HCT116 (cell line): ENCODE results near the gene FBXO31. TPM values are rescaled to one million over a fixed set of nuclear protein-coding genes. Genes with fewer than 3 reads are reported as not detected.

ENCODE experiments used
- ATAC-seq: fragments of 200-7000 bp; cut with Tn5 transposase; 2 replicates; pipeline ENCODE4 v1.9.1; 2020; ENCODE audit warnings: mild to moderate bottlenecking, moderate library complexity
- BruUV-seq: library from RNA; stranded (reverse); fragments of 400-500 nt; replicated peaks from 2 replicates; lab custom pipeline; 2021; lab: Mats Ljungman, UMichigan
- CTCF ChIA-PET: fragments of 300-600 bp; sonication (Branson Sonifier 250); formaldehyde crosslinking; loops from one replicate; lab custom pipeline; 2021; ENCODE audit warnings: antibody characterized with exemption; lab: Charles Lee
- POLR2A ChIA-PET: fragments of 300-600, 350-600 bp; sonication (Branson Sonifier 250); formaldehyde crosslinking; loops from one replicate; lab custom pipeline; 2021; ENCODE audit warnings: antibody characterized with exemption; lab: Charles Lee
- RAD21 ChIA-PET, 2 experiments: fragments of 300-600 bp; sonication (Branson Sonifier 250); formaldehyde crosslinking; loops; one replicate each; lab custom pipeline; 2023; ENCODE audit warnings: low total read pairs in 2 of 2; ENCODE audit not compliant: uncharacterized antibody in 2 of 2, unreplicated experiment in 2 of 2, low non-redundant PET in 1 of 2; lab: Charles Lee
- DNase-seq: peaks from one replicate; pipeline ENCODE4 v3.0.0-alpha.2; 2010; ENCODE audit warnings: low read depth, low spot score
- H2AFZ ChIP-seq: fragments of 200-600 bp; shearing (Covaris generic), sonication (generic); 2 replicates; pipeline ENCODE4 v1.6.1; 2017; ENCODE audit warnings: low read depth, mixed run types, mixed read lengths, antibody characterized with exemption, low read length; ENCODE audit not compliant: poor library complexity, severe bottlenecking
- H3K27ac ChIP-seq: 2 replicates; pipeline ENCODE4 v1.5.1; 2012; ENCODE audit warnings: low read depth, low read length
- H3K27me3 ChIP-seq: fragments of 200-600 bp; sonication (generic); 2 replicates; pipeline ENCODE4 v1.6.1; 2016; ENCODE audit warnings: mixed run types, low read length, mixed read lengths; ENCODE audit not compliant: insufficient read depth
- H3K36me3 ChIP-seq, 2 experiments: fragments of 200-500 bp in 1 of 2; fragments of 200-600 bp in 1 of 2; sonication (Bioruptor generic) in 1 of 2; sonication (generic) in 1 of 2; 2 replicates each; pipeline versions ENCODE4 v1.5.1 to v1.6.1; 2014 to 2016; ENCODE audit warnings: low read length in 2 of 2, inconsistent platforms in 1 of 2, mixed read lengths in 1 of 2, mixed run types in 1 of 2; ENCODE audit not compliant: insufficient read depth in 2 of 2, control insufficient read depth in 1 of 2
- H3K4me1 ChIP-seq, 2 experiments: fragments of 200-600 bp in 1 of 2; sonication (generic) in 1 of 2; 2 replicates each; pipeline versions ENCODE4 v1.5.1 to v1.6.1; 2012 to 2017; ENCODE audit warnings: low read length in 2 of 2, inconsistent platforms in 1 of 2, mild to moderate bottlenecking in 1 of 2, mixed read lengths in 1 of 2, mixed run types in 1 of 2, moderate library complexity in 1 of 2; ENCODE audit not compliant: insufficient read depth in 2 of 2, control insufficient read depth in 1 of 2
- H3K4me2 ChIP-seq: fragments of 200-600 bp; sonication (generic); 2 replicates; pipeline ENCODE4 v1.6.1; 2017; ENCODE audit warnings: mixed run types, low read length, mixed read lengths
- H3K4me3 ChIP-seq, 2 experiments: fragments of 200-600 bp in 1 of 2; sonication (generic) in 1 of 2; replicated peaks in 1 of 2; 2 replicates each; pipeline ENCODE4 v1.5.1; 2011 to 2016; ENCODE audit warnings: low read length in 2 of 2, control low read depth in 1 of 2, low read depth in 1 of 2, mild to moderate bottlenecking in 1 of 2, mixed read lengths in 1 of 2, mixed run types in 1 of 2
- H3K79me2 ChIP-seq: fragments of 200-600 bp; sonication (generic); 2 replicates; pipeline ENCODE4 v1.6.1; 2017; ENCODE audit warnings: mild to moderate bottlenecking, mixed run types, low read length, moderate library complexity, mixed read lengths; ENCODE audit not compliant: insufficient read depth
- H3K9ac ChIP-seq: fragments of 200-600 bp; sonication (generic); 2 replicates; pipeline ENCODE4 v1.6.1; 2016; ENCODE audit warnings: low read length, mixed read lengths
- H3K9me2 ChIP-seq: fragments of 200-600 bp; sonication (generic), shearing (Covaris generic); 2 replicates; pipeline ENCODE4 v1.6.1; 2017; ENCODE audit warnings: mixed run types, mild to moderate bottlenecking, moderate library complexity; ENCODE audit not compliant: insufficient read depth
- H3K9me3 ChIP-seq, 2 experiments: fragments of 200-500 bp in 1 of 2; fragments of 200-600 bp in 1 of 2; sonication (Bioruptor generic) in 1 of 2; sonication (generic) in 1 of 2; 2 replicates each; pipeline ENCODE4 v1.6.1; 2014 to 2017; ENCODE audit warnings: low read length in 2 of 2, mixed read lengths in 2 of 2, inconsistent platforms in 1 of 2, low read depth in 1 of 2, mild to moderate bottlenecking in 1 of 2, mixed run types in 1 of 2, moderate library complexity in 1 of 2; ENCODE audit not compliant: control insufficient read depth in 1 of 2, insufficient read depth in 1 of 2
- H4K20me1 ChIP-seq: fragments of 200-600 bp; sonication (generic), shearing (Covaris generic); 2 replicates; pipeline ENCODE4 v1.6.1; 2017; ENCODE audit warnings: mixed run types, mild to moderate bottlenecking, moderate library complexity; ENCODE audit not compliant: insufficient read depth
- EGR1 ChIP-seq: IDR thresholded peaks from 2 replicates; pipeline ENCODE4 v1.6.1; 2012; ENCODE audit warnings: low read depth
- ELF1 ChIP-seq: IDR thresholded peaks from 2 replicates; pipeline ENCODE4 v1.6.1; 2012; ENCODE audit warnings: low read depth, borderline replicate concordance
- EZH2phosphoT487 ChIP-seq: fragments of 200-600 bp; IDR thresholded peaks from 2 replicates; pipeline ENCODE4 v1.6.1; 2018; ENCODE audit warnings: antibody characterized with exemption, borderline replicate concordance
- FOSL1 ChIP-seq: IDR thresholded peaks from 2 replicates; pipeline ENCODE4 v1.6.1; 2012; ENCODE audit warnings: low read depth
- JUND ChIP-seq: IDR thresholded peaks from 2 replicates; pipeline ENCODE4 v1.6.1; 2012
- POLR2A ChIP-seq: IDR thresholded peaks from 2 replicates; pipeline ENCODE4 v1.7.0; 2011; ENCODE audit warnings: borderline replicate concordance; ENCODE audit not compliant: insufficient read depth, insufficient read length; ENCODE audit errors: extremely low read depth
- POLR2AphosphoS5 ChIP-seq: IDR thresholded peaks from 2 replicates; pipeline ENCODE4 v1.6.1; 2011; ENCODE audit warnings: mild to moderate bottlenecking, low read depth, low read length, moderate library complexity
- RAD21 ChIP-seq: IDR thresholded peaks from 2 replicates; pipeline ENCODE4 v1.6.1; 2012; ENCODE audit warnings: low read depth, mild to moderate bottlenecking
- SIN3A ChIP-seq: IDR thresholded peaks from 2 replicates; pipeline ENCODE4 v1.6.1; 2012; ENCODE audit warnings: low read depth
- SP1 ChIP-seq: IDR thresholded peaks from 2 replicates; pipeline ENCODE4 v1.6.1; 2012; ENCODE audit warnings: low read depth
- TCF7L2 ChIP-seq: IDR thresholded peaks from 2 replicates; pipeline ENCODE4 v1.7.0; 2011; ENCODE audit warnings: borderline replicate concordance, inconsistent platforms; ENCODE audit not compliant: insufficient read depth, insufficient read length; ENCODE audit errors: extremely low read depth
- YY1 ChIP-seq: IDR thresholded peaks from 2 replicates; pipeline ENCODE4 v1.6.1; 2011; ENCODE audit warnings: low read length, low read depth, moderate library complexity, mild to moderate bottlenecking; ENCODE audit not compliant: insufficient replicate concordance; ENCODE audit errors: extremely low read depth
- ZFX ChIP-seq: fragments of 450-650 bp; IDR thresholded peaks from 2 replicates; pipeline ENCODE4 v1.6.1; 2017
- ZNF274 ChIP-seq: fragments of 200-500 bp; sonication (Bioruptor generic); IDR thresholded peaks from 2 replicates; pipeline ENCODE4 v1.6.1; 2014; ENCODE audit warnings: mild to moderate bottlenecking, low read depth, low read length, inconsistent platforms
- intact Hi-C: fragments of 100-400 bp; cut with micrococcal nuclease; formaldehyde crosslinking; loops from 2 replicates; pipeline ENCODE4 v1.10.0; 2022
- total RNA-seq: library from RNA; stranded (reverse); gene quantifications from one replicate; pipeline ENCODE4 v1.2.1, GENCODE V29; 2021; ENCODE audit not compliant: unreplicated experiment
- TF ChIP-seq, protein P1 (sequence below), 3 experiments: fragments of 200-600 bp in 1 of 3; sonication (generic) in 1 of 3; IDR thresholded peaks in 2 of 3; conservative IDR thresholded peaks in 1 of 3; 2 replicates each; pipeline ENCODE4 v1.5.1; 2012 to 2017; ENCODE audit warnings: low read depth in 2 of 3, low read length in 2 of 3, antibody characterized with exemption in 1 of 3, borderline replicate concordance in 1 of 3, control low read depth in 1 of 3, mild to moderate bottlenecking in 1 of 3, mixed read lengths in 1 of 3, mixed run types in 1 of 3, moderate library complexity in 1 of 3; ENCODE audit not compliant: insufficient read depth in 1 of 3
- TF ChIP-seq, protein P2 (sequence below): IDR thresholded peaks from 2 replicates; pipeline ENCODE4 v1.6.1; 2012
- TF ChIP-seq, protein P3 (sequence below): IDR thresholded peaks from 2 replicates; pipeline ENCODE4 v1.6.1; 2012; ENCODE audit warnings: low read depth
- TF ChIP-seq, protein P4 (sequence below): IDR thresholded peaks from 2 replicates; pipeline ENCODE4 v1.6.1; 2011; ENCODE audit warnings: mild to moderate bottlenecking, low read length, moderate library complexity; ENCODE audit not compliant: insufficient replicate concordance; ENCODE audit errors: extremely low read depth

The FBXO31 gene
- total RNA-seq, 1 experiment from 2014 or later = 52.1 TPM

DNA sequence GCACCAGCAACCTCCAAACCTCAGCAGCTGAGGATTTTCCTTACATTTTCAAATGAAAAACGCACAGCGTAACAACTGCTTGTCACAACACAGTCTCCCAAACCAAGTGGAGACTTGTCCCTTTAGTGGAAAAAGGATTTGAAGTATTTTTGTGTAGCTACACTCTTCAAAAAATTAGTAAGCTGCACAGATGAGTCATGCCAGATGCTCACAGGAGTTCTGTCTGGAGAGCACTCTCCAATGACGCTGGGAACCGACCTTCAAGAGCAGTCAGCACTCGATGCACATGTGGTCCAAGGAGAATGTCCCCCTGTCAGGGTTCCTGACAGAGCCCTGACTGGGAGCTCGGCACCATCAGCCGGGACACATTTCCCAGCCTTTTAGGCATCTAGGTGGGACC lies 48.4 kb upstream of the FBXO31 start:
- ChIA-PET RAD21 (no interaction called here), CTCF (interaction anchor here (1.2 kb wide), 2 partner anchors 11 to 38 kb away, joined by 3 to 4 read pairs; no protein-coding TSS in a partner anchor), POLR2A (no interaction called here)
- ATAC-seq (no peak), DNase-seq (no peak)
- TF ChIP-seq FOSL1 (no peak), POLR2A (no peak), EGR1 (no peak), POLR2AphosphoS5 (no peak), SP1 (no peak), ELF1 (no peak), YY1 (no peak), ZFX (no peak), TCF7L2 (no peak), EZH2phosphoT487 (no peak), JUND (no peak), ZNF274 (no peak), RAD21 (no peak), SIN3A (no peak)
- TF ChIP-seq, protein P1, sequence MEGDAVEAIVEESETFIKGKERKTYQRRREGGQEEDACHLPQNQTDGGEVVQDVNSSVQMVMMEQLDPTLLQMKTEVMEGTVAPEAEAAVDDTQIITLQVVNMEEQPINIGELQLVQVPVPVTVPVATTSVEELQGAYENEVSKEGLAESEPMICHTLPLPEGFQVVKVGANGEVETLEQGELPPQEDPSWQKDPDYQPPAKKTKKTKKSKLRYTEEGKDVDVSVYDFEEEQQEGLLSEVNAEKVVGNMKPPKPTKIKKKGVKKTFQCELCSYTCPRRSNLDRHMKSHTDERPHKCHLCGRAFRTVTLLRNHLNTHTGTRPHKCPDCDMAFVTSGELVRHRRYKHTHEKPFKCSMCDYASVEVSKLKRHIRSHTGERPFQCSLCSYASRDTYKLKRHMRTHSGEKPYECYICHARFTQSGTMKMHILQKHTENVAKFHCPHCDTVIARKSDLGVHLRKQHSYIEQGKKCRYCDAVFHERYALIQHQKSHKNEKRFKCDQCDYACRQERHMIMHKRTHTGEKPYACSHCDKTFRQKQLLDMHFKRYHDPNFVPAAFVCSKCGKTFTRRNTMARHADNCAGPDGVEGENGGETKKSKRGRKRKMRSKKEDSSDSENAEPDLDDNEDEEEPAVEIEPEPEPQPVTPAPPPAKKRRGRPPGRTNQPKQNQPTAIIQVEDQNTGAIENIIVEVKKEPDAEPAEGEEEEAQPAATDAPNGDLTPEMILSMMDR (IDR thresholded peaks at IDR 0.05 in 2 of 3, conservative IDR thresholded peaks at IDR 0.05 in 1 of 3; ENCODE audit: borderline replicate concordance in 1 of 3, insufficient read depth in 1 of 3, low read depth in 2 of 3, low read length in 2 of 3) = no peak
- TF ChIP-seq, protein P2, sequence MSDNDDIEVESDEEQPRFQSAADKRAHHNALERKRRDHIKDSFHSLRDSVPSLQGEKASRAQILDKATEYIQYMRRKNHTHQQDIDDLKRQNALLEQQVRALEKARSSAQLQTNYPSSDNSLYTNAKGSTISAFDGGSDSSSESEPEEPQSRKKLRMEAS = no peak
- TF ChIP-seq, protein P3, sequence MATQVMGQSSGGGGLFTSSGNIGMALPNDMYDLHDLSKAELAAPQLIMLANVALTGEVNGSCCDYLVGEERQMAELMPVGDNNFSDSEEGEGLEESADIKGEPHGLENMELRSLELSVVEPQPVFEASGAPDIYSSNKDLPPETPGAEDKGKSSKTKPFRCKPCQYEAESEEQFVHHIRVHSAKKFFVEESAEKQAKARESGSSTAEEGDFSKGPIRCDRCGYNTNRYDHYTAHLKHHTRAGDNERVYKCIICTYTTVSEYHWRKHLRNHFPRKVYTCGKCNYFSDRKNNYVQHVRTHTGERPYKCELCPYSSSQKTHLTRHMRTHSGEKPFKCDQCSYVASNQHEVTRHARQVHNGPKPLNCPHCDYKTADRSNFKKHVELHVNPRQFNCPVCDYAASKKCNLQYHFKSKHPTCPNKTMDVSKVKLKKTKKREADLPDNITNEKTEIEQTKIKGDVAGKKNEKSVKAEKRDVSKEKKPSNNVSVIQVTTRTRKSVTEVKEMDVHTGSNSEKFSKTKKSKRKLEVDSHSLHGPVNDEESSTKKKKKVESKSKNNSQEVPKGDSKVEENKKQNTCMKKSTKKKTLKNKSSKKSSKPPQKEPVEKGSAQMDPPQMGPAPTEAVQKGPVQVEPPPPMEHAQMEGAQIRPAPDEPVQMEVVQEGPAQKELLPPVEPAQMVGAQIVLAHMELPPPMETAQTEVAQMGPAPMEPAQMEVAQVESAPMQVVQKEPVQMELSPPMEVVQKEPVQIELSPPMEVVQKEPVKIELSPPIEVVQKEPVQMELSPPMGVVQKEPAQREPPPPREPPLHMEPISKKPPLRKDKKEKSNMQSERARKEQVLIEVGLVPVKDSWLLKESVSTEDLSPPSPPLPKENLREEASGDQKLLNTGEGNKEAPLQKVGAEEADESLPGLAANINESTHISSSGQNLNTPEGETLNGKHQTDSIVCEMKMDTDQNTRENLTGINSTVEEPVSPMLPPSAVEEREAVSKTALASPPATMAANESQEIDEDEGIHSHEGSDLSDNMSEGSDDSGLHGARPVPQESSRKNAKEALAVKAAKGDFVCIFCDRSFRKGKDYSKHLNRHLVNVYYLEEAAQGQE = no peak
- TF ChIP-seq, protein P4, sequence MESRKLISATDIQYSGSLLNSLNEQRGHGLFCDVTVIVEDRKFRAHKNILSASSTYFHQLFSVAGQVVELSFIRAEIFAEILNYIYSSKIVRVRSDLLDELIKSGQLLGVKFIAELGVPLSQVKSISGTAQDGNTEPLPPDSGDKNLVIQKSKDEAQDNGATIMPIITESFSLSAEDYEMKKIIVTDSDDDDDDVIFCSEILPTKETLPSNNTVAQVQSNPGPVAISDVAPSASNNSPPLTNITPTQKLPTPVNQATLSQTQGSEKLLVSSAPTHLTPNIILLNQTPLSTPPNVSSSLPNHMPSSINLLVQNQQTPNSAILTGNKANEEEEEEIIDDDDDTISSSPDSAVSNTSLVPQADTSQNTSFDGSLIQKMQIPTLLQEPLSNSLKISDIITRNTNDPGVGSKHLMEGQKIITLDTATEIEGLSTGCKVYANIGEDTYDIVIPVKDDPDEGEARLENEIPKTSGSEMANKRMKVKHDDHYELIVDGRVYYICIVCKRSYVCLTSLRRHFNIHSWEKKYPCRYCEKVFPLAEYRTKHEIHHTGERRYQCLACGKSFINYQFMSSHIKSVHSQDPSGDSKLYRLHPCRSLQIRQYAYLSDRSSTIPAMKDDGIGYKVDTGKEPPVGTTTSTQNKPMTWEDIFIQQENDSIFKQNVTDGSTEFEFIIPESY = no peak
- H3K9ac ChIP-seq = no peak overlapping the region
- intact Hi-C loops = no loop called here
- no peak overlapping the region for H3K4me3 ChIP-seq
- peaks cover 20% of the 10 kb centered on the region for H3K79me2 ChIP-seq
- no peak overlapping the region for H2AFZ ChIP-seq
- no peaks in the 10 kb centered on the region for H3K27me3 ChIP-seq
- no peak overlapping the region for H3K4me2 ChIP-seq
- no peaks in the 10 kb centered on the region for H3K9me2 ChIP-seq
- H3K36me3 ChIP-seq = peaks cover 3 to 7% of the 10 kb centered on the region in 2 experiments; a peak in 3 of 4 replicates
- H4K20me1 ChIP-seq = peaks cover 4% of the 10 kb centered on the region; the same call in 1 of the 2 replicates
- no peak overlapping the region for H3K27ac ChIP-seq
- H3K9me3 ChIP-seq = no peaks in the 10 kb centered on the region
- no peaks in the 10 kb centered on the region for H3K4me1 ChIP-seq
- BruUV-seq = no TSS peak
